Prostate gland (tissue), 2 donors: ENCODE results near the gene NBPF3.
"Not testable (repeated sequence)": the region's sequence is repeated elsewhere in the genome, so short reads cannot be mapped to it uniquely, and the experiment has no call there.

Experiments
- CTCF ChIP-seq, 4 experiments: fragments of 200-600 bp in 2 of 4; fragments of 450-650 bp in 2 of 4; sonication (generic) in 2 of 4; IDR thresholded peaks; 1 replicate in 3 of 4; 2 replicates in 1 of 4; pipeline ENCODE4 v1.5.1; 2016 to 2019; ENCODE audit warnings: antibody characterized with exemption in 4 of 4, mild to moderate bottlenecking in 2 of 4, moderate library complexity in 2 of 4
- POLR2AphosphoS5 ChIP-seq: sonication (generic); formaldehyde crosslinking; IDR thresholded peaks from one replicate; pipeline ENCODE4 v1.6.1; 2017; ENCODE audit warnings: antibody characterized with exemption

DNA sequence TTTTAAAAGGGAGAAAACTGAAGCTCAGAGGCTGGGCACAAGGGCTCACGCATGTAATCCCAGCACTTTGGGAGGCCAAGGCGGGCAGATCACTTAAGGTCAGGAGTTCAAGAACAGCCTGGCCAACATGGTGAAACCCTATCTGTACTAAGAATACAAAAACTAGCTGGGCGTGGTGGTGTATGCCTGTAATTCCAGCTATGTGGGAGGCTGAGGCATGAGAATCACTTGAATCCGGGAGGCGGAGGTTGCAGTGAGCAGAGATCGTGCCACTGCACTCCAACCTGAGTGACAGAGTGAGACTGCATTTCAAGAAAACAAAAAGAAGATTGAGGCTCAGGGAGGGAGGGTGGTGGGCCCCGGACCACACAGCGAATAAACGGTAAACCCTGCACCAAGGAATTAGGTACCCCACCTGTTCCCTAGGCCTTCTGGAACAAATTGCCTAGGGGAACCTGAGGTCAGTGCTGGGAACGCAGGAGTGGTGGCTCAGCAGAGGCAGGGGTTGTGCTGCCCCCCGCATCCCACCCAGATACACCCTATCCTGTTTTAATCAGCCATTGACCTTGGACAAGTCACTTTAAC is 79.6 kb downstream of the NBPF3 start:
- TF ChIP-seq CTCF (IDR thresholded peaks at IDR 0.05); POLR2AphosphoS5: not testable (repeated sequence)
